ENCODE measurements around the gene MPND. TPM values are rescaled to one million over a fixed set of nuclear protein-coding genes. Genes with fewer than 3 reads are reported as not detected.

MPND gene
- total and polyA plus RNA-seq, 10 of the 15 experiments (the other 5 are each of a cell fraction or from before 2014, with no cell fraction given): 0.79 to 18.3 (median 6.0) TPM

DNA sequence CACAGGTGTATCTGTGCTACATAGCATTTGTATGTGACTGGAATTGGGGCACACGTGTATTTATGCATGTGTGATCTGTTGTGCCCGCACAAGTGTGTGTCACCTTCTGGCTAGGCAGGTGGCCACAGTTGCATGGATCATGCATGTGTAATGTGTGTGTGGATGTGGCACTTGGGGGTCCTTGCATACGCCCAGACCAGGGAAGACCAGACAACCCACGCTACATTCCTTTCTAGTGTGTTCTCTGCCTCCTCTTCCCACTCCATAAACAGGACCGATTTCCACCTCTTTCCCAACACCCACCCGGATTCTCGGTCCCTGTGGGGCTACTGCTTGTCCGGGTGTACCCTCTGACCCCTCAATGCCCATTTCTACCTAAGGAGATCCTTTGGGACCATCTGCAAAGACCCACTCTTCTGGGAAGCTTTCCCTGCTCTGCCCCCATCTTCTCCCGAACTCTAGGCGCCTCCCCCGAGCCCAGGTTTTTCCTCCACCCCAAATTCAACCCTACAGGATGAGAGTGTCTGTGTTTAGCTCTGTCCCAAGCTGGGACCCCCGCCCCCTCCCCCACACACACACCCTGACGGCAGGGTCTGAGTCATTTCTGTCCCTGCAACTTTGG, 17.0 kb upstream of the MPND start (continued):
- TF ChIP-seq SUPT20H (IDR thresholded peaks at IDR 0.05; ENCODE audit: borderline replicate concordance, control insufficient read depth, low read depth, low read length) (no peak), NR2C1 (IDR thresholded peaks at IDR 0.05) (no peak), RELA (IDR thresholded peaks at IDR 0.05; ENCODE audit: borderline replicate concordance, partially characterized antibody) (no peak), MEF2A (IDR thresholded peaks at IDR 0.05; ENCODE audit: insufficient read depth, low read depth, low read length) (no peak), ZBED1 (IDR thresholded peaks at IDR 0.05; ENCODE audit: borderline replicate concordance) (no peak), KLF5 (IDR thresholded peaks at IDR 0.05; ENCODE audit: partially characterized antibody) (no peak), E2F4 (IDR thresholded peaks at IDR 0.05; ENCODE audit: low read depth, low read length) (no peak), RB1 (IDR thresholded peaks at IDR 0.05; ENCODE audit: borderline replicate concordance) (no peak)

DNA sequence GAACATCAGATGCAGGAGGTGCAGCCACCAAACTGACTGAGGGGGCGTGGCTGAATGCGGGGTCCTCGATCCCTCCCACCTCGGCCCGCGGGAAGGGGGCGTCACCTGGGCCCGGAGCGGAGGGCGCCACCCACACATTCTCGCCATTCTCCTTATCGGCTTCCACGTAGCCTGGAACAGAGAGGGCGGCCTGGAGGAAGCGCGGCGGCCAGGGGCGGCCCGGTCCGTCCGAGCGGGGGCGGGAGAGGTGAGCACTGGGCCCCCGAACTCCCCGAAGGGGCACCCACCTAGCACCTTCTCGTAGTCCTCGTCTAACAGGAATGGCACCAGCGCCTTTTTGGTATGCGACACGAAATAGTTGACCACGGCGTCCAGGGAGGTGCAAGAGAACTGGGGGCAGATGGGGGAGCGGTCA, 16.5 kb upstream of the MPND start:
- ChIA-PET RAD21 (ENCODE audit: unreplicated experiment) (no interaction called here), CTCF (no interaction called here), POLR2A (no interaction called here), SMC1A (ENCODE audit: uncharacterized antibody, unreplicated experiment) (no interaction called here)
- Histone ChIP-seq H3K4me3 (no peak overlapping the region), H4K20me1 (ENCODE audit: control insufficient read depth, insufficient read depth) (no peaks in the 10 kb centered on the region), H3K27ac (ENCODE audit: control insufficient read depth, insufficient read depth) (no peak overlapping the region), H3K4me1 (ENCODE audit: control insufficient read depth, insufficient read depth, low read length) (peaks cover 8% of the 10 kb centered on the region; the same call in 1 of the 2 replicates), H3K79me2 (ENCODE audit: control insufficient read depth, insufficient read depth, low read length) (no peaks in the 10 kb centered on the region; the same call in 1 of the 2 replicates), H3K27me3 (replicated peaks in 1 of 2; ENCODE audit: control insufficient read depth in 2 of 2, insufficient read depth in 2 of 2, low read length in 1 of 2) (no peaks in the 10 kb centered on the region), H3K9ac (ENCODE audit: control insufficient read depth, insufficient read depth, low read length) (no peak overlapping the region), H2AFZ (ENCODE audit: control insufficient read depth, low read depth, low read length) (peak overlapping the region; percentile 78), H3K4me2 (ENCODE audit: control insufficient read depth, insufficient read depth) (peak overlapping the region; percentile 68; the same call in 1 of the 2 replicates), H3K9me3 (replicated peaks; ENCODE audit: control insufficient read depth, insufficient read depth, low read length) (no peaks in the 10 kb centered on the region; the same call in 1 of the 3 replicates), H3K36me3 (ENCODE audit: control insufficient read depth in 2 of 2, insufficient read depth in 2 of 2, low read length in 1 of 2) (no peaks in the 10 kb centered on the region)
- ATAC-seq (no peak), DNase-seq (ENCODE audit: low read depth, low spot score) (no peak), FAIRE-seq (no peak)
- WGBS (ENCODE audit: insufficient coverage, insufficient replicate concordance, low lambda C conversion rate, missing lambda C conversion rate): 8% methylated on average over 33 of the region's 33 CpGs
- intact Hi-C loops (cut with micrococcal nuclease; ENCODE audit: unreplicated experiment) (no loop called here), in situ Hi-C loops (cut with MboI) (no loop called here)
- TF ChIP-seq SREBF1 (IDR thresholded peaks at IDR 0.05; ENCODE audit: low read length) (no peak), FOXM1 (IDR thresholded peaks at IDR 0.05; ENCODE audit: low read depth, low read length) (no peak), ASH2L (IDR thresholded peaks at IDR 0.05; ENCODE audit: borderline replicate concordance, low read depth) (no peak), BHLHE40 (IDR thresholded peaks at IDR 0.05; ENCODE audit: borderline replicate concordance in 1 of 2, low read depth in 2 of 2, low read length in 1 of 2) (no peak), SP1 (IDR thresholded peaks at IDR 0.05; ENCODE audit: low read depth, low read length) (no peak), RB1 (IDR thresholded peaks at IDR 0.05; ENCODE audit: borderline replicate concordance) (no peak), SIX5 (IDR thresholded peaks at IDR 0.05; ENCODE audit: low read depth, low read length, severe bottlenecking) (no peak), NFXL1 (IDR thresholded peaks at IDR 0.05; ENCODE audit: borderline replicate concordance) (no peak), TCF7 (IDR thresholded peaks at IDR 0.05; ENCODE audit: borderline replicate concordance) (no peak), ZNF622 (IDR thresholded peaks at IDR 0.05) (no peak), ZNF207 (IDR thresholded peaks at IDR 0.05; ENCODE audit: borderline replicate concordance) (no peak), IRF4 (IDR thresholded peaks at IDR 0.05; ENCODE audit: low read depth, low read length) (no peak), TARDBP (IDR thresholded peaks at IDR 0.05; ENCODE audit: borderline replicate concordance) (no peak), ESRRA (IDR thresholded peaks at IDR 0.05; ENCODE audit: low read length) (no peak)
- TF ChIP-seq, protein P1, sequence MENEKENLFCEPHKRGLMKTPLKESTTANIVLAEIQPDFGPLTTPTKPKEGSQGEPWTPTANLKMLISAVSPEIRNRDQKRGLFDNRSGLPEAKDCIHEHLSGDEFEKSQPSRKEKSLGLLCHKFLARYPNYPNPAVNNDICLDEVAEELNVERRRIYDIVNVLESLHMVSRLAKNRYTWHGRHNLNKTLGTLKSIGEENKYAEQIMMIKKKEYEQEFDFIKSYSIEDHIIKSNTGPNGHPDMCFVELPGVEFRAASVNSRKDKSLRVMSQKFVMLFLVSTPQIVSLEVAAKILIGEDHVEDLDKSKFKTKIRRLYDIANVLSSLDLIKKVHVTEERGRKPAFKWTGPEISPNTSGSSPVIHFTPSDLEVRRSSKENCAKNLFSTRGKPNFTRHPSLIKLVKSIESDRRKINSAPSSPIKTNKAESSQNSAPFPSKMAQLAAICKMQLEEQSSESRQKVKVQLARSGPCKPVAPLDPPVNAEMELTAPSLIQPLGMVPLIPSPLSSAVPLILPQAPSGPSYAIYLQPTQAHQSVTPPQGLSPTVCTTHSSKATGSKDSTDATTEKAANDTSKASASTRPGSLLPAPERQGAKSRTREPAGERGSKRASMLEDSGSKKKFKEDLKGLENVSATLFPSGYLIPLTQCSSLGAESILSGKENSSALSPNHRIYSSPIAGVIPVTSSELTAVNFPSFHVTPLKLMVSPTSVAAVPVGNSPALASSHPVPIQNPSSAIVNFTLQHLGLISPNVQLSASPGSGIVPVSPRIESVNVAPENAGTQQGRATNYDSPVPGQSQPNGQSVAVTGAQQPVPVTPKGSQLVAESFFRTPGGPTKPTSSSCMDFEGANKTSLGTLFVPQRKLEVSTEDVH (IDR thresholded peaks at IDR 0.05; ENCODE audit: low read depth, partially characterized antibody): no peak
- no TSS peak for BruUV-seq (replicated peaks)

All from GM12878 (cell line).